ENCODE results near the gene DSCAML1.

DNA sequence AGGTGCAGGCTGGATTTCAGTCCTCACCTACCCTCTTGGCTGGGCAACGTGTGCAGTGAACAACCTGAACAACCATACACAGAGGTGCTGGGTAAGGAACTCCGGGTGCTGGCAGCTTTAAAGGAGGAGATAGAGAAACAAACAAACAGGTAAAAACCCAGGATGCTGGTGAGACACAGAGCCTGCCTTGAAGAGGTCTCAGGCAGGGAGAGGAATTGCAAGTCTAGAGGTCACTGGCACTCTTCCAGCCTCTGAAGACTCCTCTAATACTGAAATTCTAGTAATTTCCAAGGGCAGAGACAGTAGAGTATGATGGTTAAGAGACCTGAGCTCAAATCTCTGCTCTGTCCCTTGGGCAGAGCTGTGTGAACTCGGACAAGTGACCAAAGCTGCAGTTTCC, 276.8 kb downstream of the DSCAML1 start:
- TF ChIP-seq SIN3A (IDR thresholded peaks at IDR 0.05; ENCODE audit: borderline replicate concordance in 2 of 2, control insufficient read depth in 1 of 2, low read depth in 2 of 2, low read length in 2 of 2) (no peak), DNMT1 (IDR thresholded peaks at IDR 0.05) (no peak), FOXP1 (CRISPR knock-in tag; IDR thresholded peaks at IDR 0.05) (no peak), ZFPM2 (CRISPR knock-in tag; IDR thresholded peaks at IDR 0.05) (no peak), PCBP1 (IDR thresholded peaks at IDR 0.05; ENCODE audit: low read depth, low read length, poor library complexity, severe bottlenecking) (no peak), RAD21 (CRISPR knock-in tag; conservative IDR thresholded peaks at IDR 0.05 in 1 of 2, IDR thresholded peaks at IDR 0.05 in 1 of 2) (no peak), EGR1 (conservative IDR thresholded peaks at IDR 0.05) (no peak), KDM1A (IDR thresholded peaks at IDR 0.05) (no peak), ZNF24 (IDR thresholded peaks at IDR 0.05) (no peak), ZNF282 (CRISPR knock-in tag; IDR thresholded peaks at IDR 0.05) (no peak)
- TF ChIP-seq, protein P1, sequence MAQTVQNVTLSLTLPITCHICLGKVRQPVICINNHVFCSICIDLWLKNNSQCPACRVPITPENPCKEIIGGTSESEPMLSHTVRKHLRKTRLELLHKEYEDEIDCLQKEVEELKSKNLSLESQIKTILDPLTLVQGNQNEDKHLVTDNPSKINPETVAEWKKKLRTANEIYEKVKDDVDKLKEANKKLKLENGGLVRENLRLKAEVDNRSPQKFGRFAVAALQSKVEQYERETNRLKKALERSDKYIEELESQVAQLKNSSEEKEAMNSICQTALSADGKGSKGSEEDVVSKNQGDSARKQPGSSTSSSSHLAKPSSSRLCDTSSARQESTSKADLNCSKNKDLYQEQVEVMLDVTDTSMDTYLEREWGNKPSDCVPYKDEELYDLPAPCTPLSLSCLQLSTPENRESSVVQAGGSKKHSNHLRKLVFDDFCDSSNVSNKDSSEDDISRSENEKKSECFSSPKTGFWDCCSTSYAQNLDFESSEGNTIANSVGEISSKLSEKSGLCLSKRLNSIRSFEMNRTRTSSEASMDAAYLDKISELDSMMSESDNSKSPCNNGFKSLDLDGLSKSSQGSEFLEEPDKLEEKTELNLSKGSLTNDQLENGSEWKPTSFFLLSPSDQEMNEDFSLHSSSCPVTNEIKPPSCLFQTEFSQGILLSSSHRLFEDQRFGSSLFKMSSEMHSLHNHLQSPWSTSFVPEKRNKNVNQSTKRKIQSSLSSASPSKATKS (CRISPR knock-in tag; IDR thresholded peaks at IDR 0.05) = no peak
- TF ChIP-seq, protein P2, sequence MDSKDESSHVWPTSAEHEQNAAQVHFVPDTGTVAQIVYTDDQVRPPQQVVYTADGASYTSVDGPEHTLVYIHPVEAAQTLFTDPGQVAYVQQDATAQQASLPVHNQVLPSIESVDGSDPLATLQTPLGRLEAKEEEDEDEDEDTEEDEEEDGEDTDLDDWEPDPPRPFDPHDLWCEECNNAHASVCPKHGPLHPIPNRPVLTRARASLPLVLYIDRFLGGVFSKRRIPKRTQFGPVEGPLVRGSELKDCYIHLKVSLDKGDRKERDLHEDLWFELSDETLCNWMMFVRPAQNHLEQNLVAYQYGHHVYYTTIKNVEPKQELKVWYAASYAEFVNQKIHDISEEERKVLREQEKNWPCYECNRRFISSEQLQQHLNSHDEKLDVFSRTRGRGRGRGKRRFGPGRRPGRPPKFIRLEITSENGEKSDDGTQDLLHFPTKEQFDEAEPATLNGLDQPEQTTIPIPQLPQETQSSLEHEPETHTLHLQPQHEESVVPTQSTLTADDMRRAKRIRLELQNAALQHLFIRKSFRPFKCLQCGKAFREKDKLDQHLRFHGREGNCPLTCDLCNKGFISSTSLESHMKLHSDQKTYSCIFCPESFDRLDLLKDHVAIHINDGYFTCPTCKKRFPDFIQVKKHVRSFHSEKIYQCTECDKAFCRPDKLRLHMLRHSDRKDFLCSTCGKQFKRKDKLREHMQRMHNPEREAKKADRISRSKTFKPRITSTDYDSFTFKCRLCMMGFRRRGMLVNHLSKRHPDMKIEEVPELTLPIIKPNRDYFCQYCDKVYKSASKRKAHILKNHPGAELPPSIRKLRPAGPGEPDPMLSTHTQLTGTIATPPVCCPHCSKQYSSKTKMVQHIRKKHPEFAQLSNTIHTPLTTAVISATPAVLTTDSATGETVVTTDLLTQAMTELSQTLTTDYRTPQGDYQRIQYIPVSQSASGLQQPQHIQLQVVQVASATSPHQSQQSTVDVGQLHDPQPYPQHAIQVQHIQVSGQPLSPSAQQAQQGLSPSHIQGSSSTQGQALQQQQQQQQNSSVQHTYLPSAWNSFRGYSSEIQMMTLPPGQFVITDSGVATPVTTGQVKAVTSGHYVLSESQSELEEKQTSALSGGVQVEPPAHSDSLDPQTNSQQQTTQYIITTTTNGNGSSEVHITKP (IDR thresholded peaks at IDR 0.05; ENCODE audit: partially characterized antibody) = no peak

Measured in K562 (cell line).